ENCODE results near the gene ZNF350. TPM values are rescaled to one million over a fixed set of nuclear protein-coding genes. Genes with fewer than 3 reads are reported as not detected.
"Not testable (repeated sequence)": the region's sequence is repeated elsewhere in the genome, so short reads cannot be mapped to it uniquely, and the experiment has no call there.

Gene ZNF350
- total RNA-seq, 1 donor from 2014 or later = 6.5 TPM

GRCh38 chr19:51977346-51977745, 9.3 kb downstream of the ZNF350 start:
- peaks cover 31% of the 10 kb centered on the region for H3K9me3 Mint-ChIP-seq
- DNase-seq (ENCODE audit: low read depth, low spot score) = no peak
- H3K27ac Mint-ChIP-seq (ENCODE audit: unreplicated experiment) = no peak overlapping the region
- no peaks in the 10 kb centered on the region for H3K27me3 Mint-ChIP-seq (ENCODE audit: low read depth)
- TF ChIP-seq CTCF (conservative IDR thresholded peaks at IDR 0.05) = no peak
- no peaks in the 10 kb centered on the region for H3K4me1 Mint-ChIP-seq
- H3K4me3 Mint-ChIP-seq = no peak overlapping the region
- H3K36me3 Mint-ChIP-seq (ENCODE audit: low read depth) = peaks cover 63% of the 10 kb centered on the region

GRCh38 chr19:51976852-51977251, 9.8 kb downstream of the ZNF350 start:
- Mint-ChIP-seq H3K9me3 (peaks cover 32% of the 10 kb centered on the region), H3K36me3 (ENCODE audit: low read depth) (peaks cover 67% of the 10 kb centered on the region), H3K27ac (ENCODE audit: unreplicated experiment) (no peak overlapping the region), H3K27me3 (ENCODE audit: low read depth) (no peaks in the 10 kb centered on the region), H3K4me3 (no peak overlapping the region), H3K4me1 (no peaks in the 10 kb centered on the region)
- no peak for DNase-seq (ENCODE audit: low read depth, low spot score)
- TF ChIP-seq CTCF (conservative IDR thresholded peaks at IDR 0.05) = no peak

GRCh38 chr19:51975787-51976186, 10.9 kb downstream of the ZNF350 start:
- not testable (repeated sequence) for H3K27ac Mint-ChIP-seq (ENCODE audit: unreplicated experiment); H3K4me3 Mint-ChIP-seq; H3K27me3 Mint-ChIP-seq (ENCODE audit: low read depth); H3K4me1 Mint-ChIP-seq; DNase-seq (ENCODE audit: low read depth, low spot score)
- H3K9me3 Mint-ChIP-seq = peaks cover 39% of the 10 kb centered on the region
- H3K36me3 Mint-ChIP-seq (ENCODE audit: low read depth) = peaks cover 72% of the 10 kb centered on the region

GRCh38 chr19:51971624-51972023, 15.0 kb downstream of the ZNF350 start:
- H3K4me3 Mint-ChIP-seq = no peak overlapping the region
- TF ChIP-seq CTCF (conservative IDR thresholded peaks at IDR 0.05) = no peak

GRCh38 chr19:51970718-51971117, 15.9 kb downstream of the ZNF350 start:
- DNase-seq (ENCODE audit: low read depth, low spot score) = no peak
- Mint-ChIP-seq H3K27ac (ENCODE audit: unreplicated experiment) (no peak overlapping the region), H3K9me3 (peaks cover 22% of the 10 kb centered on the region), H3K4me1 (no peaks in the 10 kb centered on the region), H3K27me3 (ENCODE audit: low read depth) (no peaks in the 10 kb centered on the region), H3K4me3 (no peak overlapping the region), H3K36me3 (ENCODE audit: low read depth) (peaks cover 68% of the 10 kb centered on the region)
- no peak for TF ChIP-seq CTCF (conservative IDR thresholded peaks at IDR 0.05)

More at GRCh38 chr19:51971624-51972023, 15.0 kb downstream of the ZNF350 start:
- Mint-ChIP-seq H3K36me3 (ENCODE audit: low read depth) (peaks cover 70% of the 10 kb centered on the region), H3K9me3 (peaks cover 25% of the 10 kb centered on the region), H3K4me1 (no peaks in the 10 kb centered on the region), H3K27me3 (ENCODE audit: low read depth) (no peaks in the 10 kb centered on the region), H3K27ac (ENCODE audit: unreplicated experiment) (no peak overlapping the region)
- no peak for DNase-seq (ENCODE audit: low read depth, low spot score)

- no peaks in the 10 kb centered on the region for H3K27me3 Mint-ChIP-seq (ENCODE audit: low read depth)
- H3K9me3 Mint-ChIP-seq = peaks cover 25% of the 10 kb centered on the region
- H3K4me1 Mint-ChIP-seq = no peaks in the 10 kb centered on the region
- peaks cover 68% of the 10 kb centered on the region for H3K36me3 Mint-ChIP-seq (ENCODE audit: low read depth)
- no peak overlapping the region for H3K4me3 Mint-ChIP-seq
- TF ChIP-seq CTCF (conservative IDR thresholded peaks at IDR 0.05) = no peak
- no peak for DNase-seq (ENCODE audit: low read depth, low spot score)
- H3K27ac Mint-ChIP-seq (ENCODE audit: unreplicated experiment) = no peak overlapping the region
Observed at GRCh38 chr19:51965583-51965982, 21.1 kb downstream of the ZNF350 start.

- H3K4me1 Mint-ChIP-seq; H3K4me3 Mint-ChIP-seq; DNase-seq (ENCODE audit: low read depth, low spot score); H3K27me3 Mint-ChIP-seq (ENCODE audit: low read depth); H3K27ac Mint-ChIP-seq (ENCODE audit: unreplicated experiment): not testable (repeated sequence)
- peaks cover 59% of the 10 kb centered on the region for H3K36me3 Mint-ChIP-seq (ENCODE audit: low read depth)
- peaks cover 35% of the 10 kb centered on the region for H3K9me3 Mint-ChIP-seq
Observed at GRCh38 chr19:51960621-51961233, 25.9 kb downstream of the ZNF350 start.
